GM19025 (cell line): ENCODE results near the gene PAPLN.
"Not testable (repeated sequence)": the region's sequence is repeated elsewhere in the genome, so short reads cannot be mapped to it uniquely, and the experiment has no call there.

Source experiments
- ATAC-seq: cut with Tn5 transposase; IDR thresholded peaks from one replicate; pipeline ENCODE4 v1.9.1; 2021; ENCODE audit warnings: mild to moderate bottlenecking, low read depth, moderate library complexity; ENCODE audit not compliant: unreplicated experiment

The PAPLN gene

DNA sequence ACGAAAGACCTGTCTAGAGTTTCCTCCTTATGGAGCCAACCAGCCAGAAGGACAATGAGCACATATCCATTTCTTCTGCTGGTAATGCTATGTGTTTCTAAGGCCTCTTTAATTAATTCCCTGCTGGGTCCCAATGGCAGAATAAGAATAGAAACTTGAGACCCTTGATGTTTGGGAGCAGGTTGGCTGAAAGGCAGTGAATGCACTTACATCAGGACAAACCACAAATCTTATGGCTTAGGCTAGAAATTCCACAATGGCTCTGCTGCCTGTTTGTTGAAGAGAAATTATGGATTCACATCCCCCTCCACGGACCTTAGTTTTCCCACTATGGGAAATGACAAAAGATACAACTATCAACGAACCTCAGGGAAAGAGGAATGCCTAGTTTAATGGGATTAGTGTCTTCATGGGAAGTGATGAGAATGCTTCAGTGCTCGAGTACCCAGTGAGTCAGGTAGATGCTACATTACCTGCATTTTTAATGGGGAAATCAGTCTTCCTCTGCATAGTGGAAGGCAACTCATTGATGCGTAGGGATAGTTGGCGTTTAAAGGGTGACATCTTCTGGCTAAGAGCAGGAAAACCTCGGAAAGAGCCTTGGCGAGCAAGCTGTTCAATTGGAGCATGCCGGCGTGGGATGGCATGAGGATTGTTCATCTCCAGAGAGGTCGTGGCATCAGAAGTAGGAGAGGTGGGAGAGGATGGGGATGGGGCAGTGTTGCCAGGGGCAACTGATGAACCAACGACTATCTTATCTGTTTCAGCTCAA is 46.5 kb downstream of the PAPLN start:
- no peak for ATAC-seq

GRCh38 chr14:73285979-73286378 is 48.7 kb downstream of the PAPLN start:
- no peak for ATAC-seq

DNA sequence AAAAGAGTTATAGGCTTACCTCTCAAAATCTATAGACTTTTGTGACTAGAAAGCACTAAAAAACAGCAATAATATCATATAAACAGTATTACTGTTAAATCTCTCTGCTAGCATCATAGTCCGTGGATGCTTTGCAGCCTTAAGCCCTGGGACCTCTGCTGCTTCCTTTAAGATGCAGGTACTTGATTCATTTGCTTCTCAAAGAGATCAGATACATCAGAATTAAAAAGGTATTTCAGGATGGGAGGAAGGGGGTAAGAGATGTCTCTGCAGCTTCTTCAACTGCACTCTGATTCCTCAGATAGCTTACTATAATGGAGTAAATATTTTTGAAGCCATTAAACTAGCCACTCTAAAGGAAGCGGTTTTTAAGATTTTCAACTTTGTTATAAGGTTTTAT is 49.3 kb downstream of the PAPLN start:
- no peak for ATAC-seq

- no peak for ATAC-seq
These were observed 49.8 kb downstream of the PAPLN start for GRCh38 chr14:73287071-73287470.

- no peak for ATAC-seq
These were observed 52.0 kb downstream of the PAPLN start for GRCh38 chr14:73289308-73289707.

GRCh38 chr14:73289729-73290128 is 52.4 kb downstream of the PAPLN start:
- no peak for ATAC-seq

GRCh38 chr14:73290279-73290678 is 53.0 kb downstream of the PAPLN start:
- ATAC-seq = peak; percentile 74

- no peak for ATAC-seq
These were observed 56.8 kb downstream of the PAPLN start for GRCh38 chr14:73293782-73294781.

GRCh38 chr14:73295198-73295796 is 58.0 kb downstream of the PAPLN start:
- no peak for ATAC-seq

DNA sequence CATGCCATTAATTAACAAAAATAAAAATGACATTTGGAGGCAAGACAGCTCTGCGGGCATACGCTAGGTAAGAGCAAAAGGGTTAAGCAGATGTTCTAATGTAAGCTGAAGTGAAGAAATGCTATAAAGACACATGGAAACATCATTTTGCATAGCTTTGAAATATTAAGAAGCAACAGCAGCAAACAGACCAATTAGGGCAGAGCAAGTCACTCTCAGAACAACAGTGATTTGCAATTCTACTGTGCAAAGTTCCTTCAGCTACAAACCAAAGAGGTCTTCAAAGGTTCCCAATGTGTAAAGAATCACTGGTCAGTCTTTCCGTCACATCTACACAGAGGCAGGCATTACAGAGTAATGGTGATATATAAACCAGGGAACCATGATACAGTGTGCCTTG is 68.2 kb downstream of the PAPLN start:
- ATAC-seq = no peak

DNA sequence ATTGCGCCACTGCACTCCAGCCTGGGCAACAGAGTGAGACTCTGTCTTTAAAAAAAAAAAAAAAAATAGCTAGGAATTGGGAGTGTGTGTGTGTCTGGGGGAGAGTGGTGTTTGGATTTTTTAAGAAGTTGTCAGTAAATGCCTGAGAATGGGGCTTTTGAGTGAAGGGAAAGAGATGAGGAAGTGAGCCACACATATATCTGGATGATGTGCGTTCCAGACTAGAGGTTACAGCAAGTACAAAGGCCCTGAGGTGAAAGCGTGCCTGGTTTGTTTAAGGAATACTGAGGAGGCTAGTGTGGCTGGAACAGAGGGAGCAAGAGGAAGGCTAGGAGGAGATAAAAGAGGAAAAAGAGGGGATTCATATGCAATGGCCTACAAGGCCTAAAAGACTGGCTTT is 70.0 kb downstream of the PAPLN start:
- ATAC-seq = no peak

DNA sequence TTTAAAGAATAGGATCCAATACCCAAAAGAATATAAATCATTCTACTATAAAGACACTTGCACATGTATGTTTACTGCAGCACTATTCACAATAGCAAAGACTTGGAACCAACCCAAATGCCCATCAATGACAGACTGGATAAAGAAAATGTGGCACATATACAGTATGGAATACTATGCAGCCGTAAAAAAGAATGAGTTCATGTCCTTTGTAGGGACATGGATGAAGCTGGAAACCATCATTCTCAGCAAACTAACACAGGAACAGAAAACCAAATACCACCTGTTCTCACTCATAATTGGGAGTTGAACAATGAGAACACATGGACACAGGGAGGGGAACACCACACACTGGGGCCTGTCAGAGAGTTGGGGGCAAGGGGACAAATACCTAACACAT is 71.9 kb downstream of the PAPLN start:
- ATAC-seq = not testable (repeated sequence)

DNA sequence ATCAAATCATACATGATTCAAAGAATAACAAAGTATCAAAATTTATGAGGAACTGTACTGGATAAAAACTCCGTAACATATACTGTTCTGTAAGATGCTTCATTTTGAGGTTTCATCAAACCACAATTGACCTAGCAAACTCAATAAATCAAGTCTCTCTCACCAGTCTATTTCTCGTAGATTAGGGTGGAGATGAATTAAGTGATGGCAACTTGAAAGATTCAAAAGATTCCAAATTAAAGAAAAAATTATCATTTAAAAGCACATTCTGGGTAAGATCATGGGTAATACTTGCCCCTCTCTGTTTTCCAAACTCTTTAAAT is 74.4 kb downstream of the PAPLN start:
- no peak for ATAC-seq

- ATAC-seq = no peak
These were observed 75.4 kb downstream of the PAPLN start for GRCh38 chr14:73312687-73313086.

DNA sequence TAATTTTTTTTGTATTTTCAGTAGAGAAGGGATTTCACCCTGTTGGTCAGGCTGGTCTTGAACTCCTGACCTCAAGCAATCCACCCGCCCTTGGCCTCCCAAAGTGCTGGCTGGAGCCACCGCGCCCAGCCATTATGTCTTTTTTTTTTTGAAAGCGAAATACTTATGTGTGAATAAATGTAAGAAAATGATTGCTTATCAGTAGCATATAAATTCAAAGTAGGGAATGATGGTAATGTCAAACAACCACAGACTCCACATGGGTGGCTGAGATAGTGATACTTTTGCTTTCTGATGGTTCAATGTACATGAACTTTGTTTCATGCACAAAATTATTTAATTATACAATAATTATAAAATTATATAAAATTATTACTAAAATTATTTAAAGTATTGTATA is 75.8 kb downstream of the PAPLN start:
- no peak for ATAC-seq

DNA sequence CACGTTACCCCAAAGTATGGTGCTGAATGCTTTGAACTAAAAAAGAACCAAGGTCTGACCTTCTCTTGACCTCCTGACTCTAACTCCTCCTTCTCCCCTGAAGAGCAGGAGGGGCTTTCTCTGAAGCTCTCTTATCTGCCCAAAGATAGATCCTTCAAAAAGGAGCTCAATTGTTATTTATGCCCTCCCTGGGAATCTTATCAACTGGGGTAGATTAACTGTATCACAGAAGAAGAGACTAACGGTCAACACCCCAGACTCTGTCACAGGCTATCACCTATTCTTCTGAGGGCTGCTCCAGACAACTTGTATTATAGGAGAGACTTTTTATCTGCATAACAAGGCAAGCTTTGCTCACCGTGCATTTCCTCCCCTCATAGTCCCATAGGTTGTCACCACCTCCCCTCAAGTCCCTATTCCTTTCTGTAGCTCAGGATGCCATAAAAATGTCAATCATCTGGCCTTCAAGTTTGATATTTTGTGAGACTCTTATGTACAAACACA is 86.6 kb downstream of the PAPLN start:
- no peak for ATAC-seq
